Uterus (tissue), 4 donors: Measurements from ENCODE around the gene CARF. TPM values are rescaled to one million over a fixed set of nuclear protein-coding genes. Genes with fewer than 3 reads are reported as not detected.

ENCODE experiments used
- DNase-seq, 2 donors: peaks; one replicate each; pipeline ENCODE4 v3.0.0-alpha.2; 2019 to 2020
- H3K27ac ChIP-seq, 2 donors: fragments of 200-600 bp; sonication (generic); 1 replicate in 1 of 2; 2 replicates in 1 of 2; pipeline ENCODE4 v1.5.1; 2016 to 2018
- H3K27me3 ChIP-seq, 2 donors: fragments of 200-600 bp; sonication (generic); one replicate each; pipeline ENCODE4 v1.5.1; 2018 to 2019; ENCODE audit warnings: control low read depth in 1 of 2
- H3K36me3 ChIP-seq, 2 donors: fragments of 200-600 bp; sonication (generic); one replicate each; pipeline ENCODE4 v1.5.1; 2019; ENCODE audit warnings: control low read depth in 1 of 2
- H3K4me1 ChIP-seq, 2 donors: fragments of 200-600 bp; sonication (generic); one replicate each; pipeline ENCODE4 v1.5.1; 2018 to 2019; ENCODE audit warnings: control low read depth in 1 of 2
- H3K4me3 ChIP-seq, 2 donors: fragments of 200-600 bp; sonication (generic); 1 replicate in 1 of 2; 2 replicates in 1 of 2; pipeline ENCODE4 v1.5.1; 2018 to 2019; ENCODE audit warnings: mild to moderate bottlenecking in 1 of 2
- H3K9me3 ChIP-seq, 2 donors: fragments of 200-600 bp; sonication (generic); one replicate each; pipeline ENCODE4 v1.5.1; 2019; ENCODE audit warnings: control low read depth in 1 of 2
- CTCF ChIP-seq, 4 experiments: fragments of 200-600 bp in 2 of 4; fragments of 450-650 bp in 2 of 4; sonication (generic) in 2 of 4; IDR thresholded peaks; one replicate each; pipeline ENCODE4 v1.5.1; 2016 to 2019; ENCODE audit warnings: antibody characterized with exemption in 4 of 4, mild to moderate bottlenecking in 2 of 4, moderate library complexity in 1 of 4
- POLR2A ChIP-seq, 2 donors: fragments of 450-650 bp; IDR thresholded peaks; one replicate each; pipeline ENCODE4 v1.6.1; 2016; ENCODE audit warnings: antibody characterized with exemption in 2 of 2, mild to moderate bottlenecking in 1 of 2, moderate library complexity in 1 of 2
- intact Hi-C: fragments of 100-400 bp; cut with DNase I; formaldehyde crosslinking; loops from one replicate; pipeline ENCODE4 v1.15.1; 2023; ENCODE audit warnings: low total_unique reads
- total RNA-seq, 4 donors: library from RNA; depleted of rRNA in 3 of 4; stranded (reverse); fragments of >200 nt in 3 of 4; gene quantifications; one replicate each; pipeline versions ENCODE4 v1.1.0 to v1.2.4, GENCODE V29; 2014 to 2023
- donor health status: DM: yes; HTN: yes; CAD: no.

CARF gene
- total RNA-seq, 4 donors from 2014 or later: 5.0 to 26.1 (median 24.0) TPM

GRCh38 chr2:202932425-202933138 lies 20.5 kb downstream of the CARF start:
- Histone ChIP-seq H3K4me3 (no peak overlapping the region), H3K27me3 (no peaks in the 10 kb centered on the region), H3K4me1 (no peaks in the 10 kb centered on the region), H3K36me3 (no peaks in the 10 kb centered on the region), H3K9me3 (no peaks in the 10 kb centered on the region), H3K27ac (no peak overlapping the region)
- intact Hi-C loops: no loop called here
- no peak for DNase-seq
- TF ChIP-seq CTCF (IDR thresholded peaks at IDR 0.05) (no peak), POLR2A (IDR thresholded peaks at IDR 0.05) (no peak)

GRCh38 chr2:202933139-202933510 lies 21.1 kb downstream of the CARF start:
- H3K27ac ChIP-seq: no peak overlapping the region
- TF ChIP-seq CTCF (IDR thresholded peaks at IDR 0.05): no peak
- no peak for TF ChIP-seq POLR2A (IDR thresholded peaks at IDR 0.05)
- no peaks in the 10 kb centered on the region for H3K36me3 ChIP-seq
- H3K4me1 ChIP-seq: no peaks in the 10 kb centered on the region
- H3K4me3 ChIP-seq: no peak overlapping the region
- DNase-seq: no peak
- no peaks in the 10 kb centered on the region for H3K9me3 ChIP-seq
- intact Hi-C loops: no loop called here
- H3K27me3 ChIP-seq: no peaks in the 10 kb centered on the region

- no peaks in the 10 kb centered on the region for H3K36me3 ChIP-seq
- H3K27ac ChIP-seq: no peak overlapping the region
These were observed 21.9 kb downstream of the CARF start for GRCh38 chr2:202933958-202934357.

GRCh38 chr2:202934456-202934855 lies 22.4 kb downstream of the CARF start:
- no peaks in the 10 kb centered on the region for H3K36me3 ChIP-seq
- H3K9me3 ChIP-seq: peaks cover 0 to 6% of the 10 kb centered on the region in 2 donors
- intact Hi-C loops: no loop called here
- no peak for TF ChIP-seq CTCF (IDR thresholded peaks at IDR 0.05)
- no peak for TF ChIP-seq POLR2A (IDR thresholded peaks at IDR 0.05)
- no peak overlapping the region for H3K4me3 ChIP-seq
- DNase-seq: no peak
- no peaks in the 10 kb centered on the region for H3K27me3 ChIP-seq
- no peak overlapping the region for H3K27ac ChIP-seq
- H3K4me1 ChIP-seq: no peaks in the 10 kb centered on the region

More at GRCh38 chr2:202933958-202934357, 21.9 kb downstream of the CARF start:
- intact Hi-C loops: no loop called here
- Histone ChIP-seq H3K4me3 (no peak overlapping the region), H3K9me3 (peaks cover 0 to 6% of the 10 kb centered on the region in 2 donors), H3K27me3 (no peaks in the 10 kb centered on the region), H3K4me1 (no peaks in the 10 kb centered on the region)
- TF ChIP-seq CTCF (IDR thresholded peaks at IDR 0.05) (no peak), POLR2A (IDR thresholded peaks at IDR 0.05) (no peak)
- DNase-seq: no peak

- Histone ChIP-seq H3K36me3 (no peaks in the 10 kb centered on the region), H3K4me3 (no peak overlapping the region), H3K27me3 (no peaks in the 10 kb centered on the region), H3K4me1 (no peaks in the 10 kb centered on the region), H3K9me3 (peaks cover 0 to 6% of the 10 kb centered on the region in 2 donors), H3K27ac (no peak overlapping the region)
- TF ChIP-seq CTCF (IDR thresholded peaks at IDR 0.05) (no peak), POLR2A (IDR thresholded peaks at IDR 0.05) (no peak)
- DNase-seq: no peak
- intact Hi-C loops: no loop called here
These were observed 26.9 kb downstream of the CARF start for GRCh38 chr2:202938960-202939359.
